HUES6 (cell line): ENCODE measurements around the gene RTL5.

Experiments used
- H3K27ac ChIP-seq: 2 replicates; pipeline ENCODE4 v1.7.0; 2013; ENCODE audit warnings: low read depth, mild to moderate bottlenecking, low read length, inconsistent platforms
- H3K27me3 ChIP-seq: 2 replicates; pipeline ENCODE4 v1.6.1; 2013; ENCODE audit warnings: low read length; ENCODE audit not compliant: control insufficient read depth, insufficient read depth
- H3K36me3 ChIP-seq: 2 replicates; pipeline ENCODE4 v1.6.1; 2013; ENCODE audit warnings: low read length; ENCODE audit not compliant: control insufficient read depth, insufficient read depth
- H3K4me1 ChIP-seq: 2 replicates; pipeline ENCODE4 v1.6.1; 2013; ENCODE audit warnings: low read length; ENCODE audit not compliant: control insufficient read depth, insufficient read depth
- H3K4me3 ChIP-seq: 2 replicates; pipeline ENCODE4 v1.5.1; 2013; ENCODE audit warnings: low read depth, low read length
- H3K9ac ChIP-seq: one replicate; pipeline ENCODE4 v1.6.1; 2013; ENCODE audit warnings: mild to moderate bottlenecking, low read length
- H3K9me3 ChIP-seq: 2 replicates; pipeline ENCODE4 v1.6.1; 2013; ENCODE audit warnings: low read depth, low read length; ENCODE audit not compliant: control insufficient read depth, insufficient read depth

Gene RTL5

GRCh38 chrX:72107841-72108595 is 23.7 kb downstream of the RTL5 start:
- Histone ChIP-seq H3K27me3 (no peaks in the 10 kb centered on the region), H3K36me3 (no peaks in the 10 kb centered on the region), H3K9ac (no peak overlapping the region), H3K27ac (no peak overlapping the region), H3K4me1 (peaks cover 17% of the 10 kb centered on the region), H3K9me3 (peaks cover 14% of the 10 kb centered on the region; the same call in 1 of the 2 replicates), H3K4me3 (no peak overlapping the region)

DNA sequence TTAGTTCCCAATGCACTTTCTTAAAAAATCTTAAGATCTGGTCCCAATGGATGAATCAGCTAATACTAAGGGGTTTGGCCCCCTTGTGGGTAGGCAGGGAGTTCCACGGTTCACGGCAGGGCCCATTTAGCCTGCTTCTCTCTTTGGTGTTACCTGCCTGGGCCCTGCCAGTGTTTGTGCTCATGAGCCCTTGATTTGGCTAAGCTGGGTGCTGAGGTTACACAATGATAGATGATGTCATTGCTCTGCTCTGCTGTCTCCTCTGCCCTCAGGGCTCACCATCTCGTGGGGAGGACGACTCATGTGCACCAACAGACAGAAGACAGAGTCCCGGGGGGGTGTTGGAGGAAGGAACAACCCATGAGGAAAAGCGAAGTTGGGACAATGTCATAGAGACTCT is 24.4 kb downstream of the RTL5 start:
- H3K9me3 ChIP-seq = peaks cover 14% of the 10 kb centered on the region; the same call in 1 of the 2 replicates
- no peaks in the 10 kb centered on the region for H3K27me3 ChIP-seq
- H3K27ac ChIP-seq = no peak overlapping the region
- no peak overlapping the region for H3K4me3 ChIP-seq
- H3K9ac ChIP-seq = no peak overlapping the region
- peaks cover 16% of the 10 kb centered on the region for H3K4me1 ChIP-seq
- H3K36me3 ChIP-seq = no peaks in the 10 kb centered on the region

DNA sequence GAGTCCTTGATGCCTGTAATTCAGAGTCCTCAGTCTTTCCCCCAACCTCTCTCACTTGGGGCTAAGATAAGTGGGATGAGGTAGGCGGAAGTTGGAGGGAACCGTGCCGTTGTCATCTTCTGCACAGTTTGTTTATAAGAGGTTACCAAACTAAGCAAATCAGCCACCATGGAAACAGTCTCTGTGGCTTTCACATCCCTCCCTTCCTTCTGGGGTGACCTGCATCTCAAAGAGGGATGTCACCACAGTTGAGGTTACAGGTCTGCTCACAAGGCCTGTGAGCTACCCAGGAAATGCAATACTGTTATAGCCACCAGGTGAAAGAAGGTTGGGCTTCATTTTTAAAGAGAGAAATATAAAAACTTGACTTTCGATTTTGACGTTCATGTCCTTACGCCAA is 26.3 kb downstream of the RTL5 start:
- H3K4me3 ChIP-seq = no peak overlapping the region
- peaks cover 11% of the 10 kb centered on the region; the same call in 1 of the 2 replicates for H3K9me3 ChIP-seq
- no peak overlapping the region for H3K27ac ChIP-seq
- no peaks in the 10 kb centered on the region for H3K27me3 ChIP-seq
- peaks cover 32% of the 10 kb centered on the region for H3K4me1 ChIP-seq
- H3K36me3 ChIP-seq = no peaks in the 10 kb centered on the region
- H3K9ac ChIP-seq = no peak overlapping the region

GRCh38 chrX:72102760-72103159 is 29.0 kb downstream of the RTL5 start:
- no peak overlapping the region for H3K4me3 ChIP-seq
- H3K9ac ChIP-seq = no peak overlapping the region
- H3K27me3 ChIP-seq = no peaks in the 10 kb centered on the region
- H3K4me1 ChIP-seq = peaks cover 24% of the 10 kb centered on the region
- H3K27ac ChIP-seq = no peak overlapping the region
- no peaks in the 10 kb centered on the region for H3K36me3 ChIP-seq
- H3K9me3 ChIP-seq = peaks cover 7% of the 10 kb centered on the region; the same call in 1 of the 2 replicates

DNA sequence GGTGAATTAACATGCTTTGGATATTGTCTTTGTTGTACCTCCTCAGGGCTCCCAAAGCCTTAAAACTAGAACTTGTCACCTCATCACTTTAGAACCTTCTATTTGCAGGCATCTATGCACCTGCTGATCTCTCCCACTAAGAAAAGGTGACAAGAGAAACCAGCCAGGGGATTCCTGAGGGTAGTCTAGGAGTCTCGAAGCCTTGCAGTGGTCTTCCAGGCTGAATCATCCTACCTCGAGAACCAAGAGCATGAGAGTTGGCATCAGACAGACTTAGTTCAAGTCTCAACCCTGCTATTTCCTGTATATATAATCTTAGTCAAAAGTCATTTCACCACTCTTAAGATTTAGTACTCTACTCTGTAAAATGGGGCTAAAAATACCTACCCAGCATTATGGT is 29.6 kb downstream of the RTL5 start:
- Histone ChIP-seq H3K4me1 (peaks cover 20% of the 10 kb centered on the region), H3K9me3 (peaks cover 7% of the 10 kb centered on the region; the same call in 1 of the 2 replicates), H3K9ac (no peak overlapping the region), H3K4me3 (no peak overlapping the region), H3K36me3 (no peaks in the 10 kb centered on the region), H3K27me3 (no peaks in the 10 kb centered on the region), H3K27ac (no peak overlapping the region)

DNA sequence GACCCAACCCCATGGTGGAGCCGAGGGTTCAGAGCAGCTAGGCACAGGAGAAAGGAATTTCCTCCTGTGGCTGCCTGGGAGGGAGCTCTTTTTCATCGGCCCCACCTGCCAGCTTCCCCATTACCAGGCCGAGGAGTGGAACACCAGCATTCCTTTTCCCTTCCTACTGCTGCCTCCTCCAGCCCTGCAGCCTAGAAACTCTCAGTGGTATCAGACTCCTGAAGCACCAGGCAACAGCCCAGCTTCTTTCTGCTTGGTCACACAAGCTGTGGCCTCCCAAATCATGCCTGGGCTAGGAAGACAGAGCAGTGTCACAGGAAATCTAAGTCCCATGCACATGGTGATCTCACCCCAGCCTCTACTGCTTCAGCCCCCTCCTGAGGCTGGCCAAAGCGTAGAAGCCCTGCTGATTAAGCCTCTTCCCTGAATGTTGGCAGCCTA is 30.1 kb downstream of the RTL5 start:
- Histone ChIP-seq H3K4me1 (peaks cover 20% of the 10 kb centered on the region), H3K4me3 (no peak overlapping the region)

GRCh38 chrX:72100824-72101351 is 30.8 kb downstream of the RTL5 start:
- Histone ChIP-seq H3K9ac (no peak overlapping the region), H3K36me3 (no peaks in the 10 kb centered on the region), H3K4me1 (peaks cover 20% of the 10 kb centered on the region), H3K27me3 (no peaks in the 10 kb centered on the region), H3K4me3 (no peak overlapping the region), H3K27ac (no peak overlapping the region), H3K9me3 (peaks cover 7% of the 10 kb centered on the region; the same call in 1 of the 2 replicates)

More for the DNA sequence above, 30.1 kb downstream of the RTL5 start:
- Histone ChIP-seq H3K36me3 (no peaks in the 10 kb centered on the region), H3K9ac (no peak overlapping the region), H3K9me3 (peaks cover 7% of the 10 kb centered on the region; the same call in 1 of the 2 replicates), H3K27ac (no peak overlapping the region), H3K27me3 (no peaks in the 10 kb centered on the region)

GRCh38 chrX:72100051-72100755 is 31.5 kb downstream of the RTL5 start:
- Histone ChIP-seq H3K4me3 (no peak overlapping the region), H3K27ac (no peak overlapping the region), H3K27me3 (no peaks in the 10 kb centered on the region), H3K9me3 (peaks cover 5% of the 10 kb centered on the region; the same call in 1 of the 2 replicates), H3K4me1 (peaks cover 27% of the 10 kb centered on the region), H3K9ac (no peak overlapping the region), H3K36me3 (no peaks in the 10 kb centered on the region)

GRCh38 chrX:72097098-72097497 is 34.6 kb downstream of the RTL5 start:
- no peak overlapping the region for H3K27ac ChIP-seq
- no peak overlapping the region for H3K4me3 ChIP-seq
- H3K27me3 ChIP-seq = no peaks in the 10 kb centered on the region
- H3K4me1 ChIP-seq = peaks cover 34% of the 10 kb centered on the region
- H3K9me3 ChIP-seq = peaks cover 4% of the 10 kb centered on the region; the same call in 1 of the 2 replicates
- H3K36me3 ChIP-seq = no peaks in the 10 kb centered on the region
- no peak overlapping the region for H3K9ac ChIP-seq

DNA sequence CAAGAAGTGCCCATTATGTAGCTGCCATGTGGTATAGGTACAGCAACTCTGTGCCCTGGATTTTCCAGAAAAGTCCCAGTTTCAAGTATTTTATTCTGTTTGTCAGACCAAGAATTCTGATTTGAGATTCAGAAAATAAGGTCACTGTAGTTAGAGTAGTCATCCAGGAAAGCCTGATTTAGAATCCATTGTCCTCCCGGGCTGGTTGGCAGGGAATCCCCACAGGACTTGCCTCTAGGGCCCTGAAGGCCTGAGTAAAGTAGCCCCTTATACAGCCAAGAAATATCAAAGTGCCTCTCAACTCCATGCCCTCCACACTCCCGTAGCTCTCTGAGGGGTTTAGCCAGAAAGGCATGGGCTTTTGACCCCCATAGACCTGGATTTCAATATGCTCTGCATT is 36.3 kb downstream of the RTL5 start:
- Histone ChIP-seq H3K4me3 (no peak overlapping the region), H3K36me3 (no peaks in the 10 kb centered on the region), H3K4me1 (peaks cover 17% of the 10 kb centered on the region; the same call in 1 of the 2 replicates), H3K9ac (no peak overlapping the region), H3K27ac (no peak overlapping the region), H3K27me3 (no peaks in the 10 kb centered on the region), H3K9me3 (peaks cover 4% of the 10 kb centered on the region; the same call in 1 of the 2 replicates)

- no peaks in the 10 kb centered on the region for H3K36me3 ChIP-seq
- peaks cover 4% of the 10 kb centered on the region; the same call in 1 of the 2 replicates for H3K9me3 ChIP-seq
- H3K27ac ChIP-seq = no peak overlapping the region
- no peaks in the 10 kb centered on the region for H3K27me3 ChIP-seq
- H3K9ac ChIP-seq = no peak overlapping the region
- no peak overlapping the region for H3K4me3 ChIP-seq
- peaks cover 14% of the 10 kb centered on the region; the same call in 1 of the 2 replicates for H3K4me1 ChIP-seq
Measured at GRCh38 chrX:72094894-72095293, 36.8 kb downstream of the RTL5 start.
